DMS153 (cell line): ENCODE measurements around the gene OR4C5.
"Not testable (repeated sequence)": the region's sequence is repeated elsewhere in the genome, so short reads cannot be mapped to it uniquely, and the experiment has no call there.

ENCODE experiments used
- DNase-seq: peaks from one replicate; lab custom pipeline; 2025; lab: John Stamatoyannopoulos, UW

Gene OR4C5

GRCh38 chr11:48366365-48366764 is at the start of gene OR4C5:
Gene OR4C5, minus strand, starts transcription at chr11:48366465. Its CDS starts 0 bp downstream, at chr11:48366465.
- no peak for DNase-seq

GRCh38 chr11:48384670-48385069 is 18.4 kb upstream of the OR4C5 start:
- no peak for DNase-seq

GRCh38 chr11:48384151-48384550 is 17.9 kb upstream of the OR4C5 start:
- not testable (repeated sequence) for DNase-seq

- DNase-seq: not testable (repeated sequence)
These were observed 5.0 kb downstream of the OR4C5 start for GRCh38 chr11:48361289-48361688.

GRCh38 chr11:48354677-48355076 is 11.6 kb downstream of the OR4C5 start:
- no peak for DNase-seq

GRCh38 chr11:48354013-48354412 is 12.3 kb downstream of the OR4C5 start:
- DNase-seq: no peak

GRCh38 chr11:48346286-48346685 is 20.0 kb downstream of the OR4C5 start:
- DNase-seq: not testable (repeated sequence)

- not testable (repeated sequence) for DNase-seq
These were observed 23.8 kb downstream of the OR4C5 start for GRCh38 chr11:48342505-48342904.

GRCh38 chr11:48341466-48341865 is 24.8 kb downstream of the OR4C5 start:
- no peak for DNase-seq

GRCh38 chr11:48324620-48325019 is 41.6 kb downstream of the OR4C5 start, which contains the start of gene OR4C3:
Gene OR4C3, plus strand, starts transcription at chr11:48324920. Its CDS starts 102 bp downstream, at chr11:48325022.
- DNase-seq: not testable (repeated sequence)

GRCh38 chr11:48319813-48320212 is 46.5 kb downstream of the OR4C5 start:
- not testable (repeated sequence) for DNase-seq
